Upper lobe of right lung (tissue), 1 donor: ENCODE measurements around the gene ANKS1A. TPM values are rescaled to one million over a fixed set of nuclear protein-coding genes. Genes with fewer than 3 reads are reported as not detected.

ENCODE experiments used
- ATAC-seq: fragments of 200-7000 bp; cut with Tn5 transposase; one replicate; pipeline ENCODE4 v1.9.1; 2020; ENCODE audit warnings: mild to moderate bottlenecking, moderate library complexity
- DNase-seq: peaks from one replicate; pipeline ENCODE4 v3.0.0-alpha.2; 2020
- H3K27ac ChIP-seq: fragments of 200-600 bp; one replicate; pipeline ENCODE4 v1.8.0; 2022
- H3K27me3 ChIP-seq: fragments of 200-600 bp; one replicate; pipeline ENCODE4 v1.8.0; 2022; ENCODE audit warnings: mild to moderate bottlenecking
- H3K36me3 ChIP-seq: fragments of 200-600 bp; one replicate; pipeline ENCODE4 v1.8.0; 2022
- H3K4me1 ChIP-seq: fragments of 200-600 bp; one replicate; pipeline ENCODE4 v1.8.0; 2022
- H3K4me3 ChIP-seq: fragments of 200-600 bp; one replicate; pipeline ENCODE4 v1.8.0; 2022; ENCODE audit warnings: mild to moderate bottlenecking
- H3K9me3 ChIP-seq: fragments of 200-600 bp; one replicate; pipeline ENCODE4 v1.8.0; 2022
- CTCF ChIP-seq: fragments of 200-600 bp; IDR thresholded peaks from one replicate; pipeline ENCODE4 v1.8.0; 2022; ENCODE audit warnings: antibody characterized with exemption
- intact Hi-C: fragments of 100-400 bp; cut with DNase I; formaldehyde crosslinking; loops from one replicate; pipeline ENCODE4 v1.11.0; 2022
- total RNA-seq: library from RNA; stranded (reverse); fragmentation: NEBNext Ultra II Directional; extraction: Animal tissue kit (Norgen Biotek cat#: 25700); gene quantifications from one replicate; pipeline ENCODE4 v1.2.1, GENCODE V29; 2021
- donor health status: DM: no; HTN: yes; CAD: no; lungs with severe emphysema.

Gene ANKS1A
- total RNA-seq, 1 donor from 2014 or later: 59.0 TPM

- TF ChIP-seq CTCF: no peak
- ATAC-seq (no peak), DNase-seq (no peak)
- H3K36me3 ChIP-seq: peaks cover 66% of the 10 kb centered on the region
- no peaks in the 10 kb centered on the region for H3K4me1 ChIP-seq
- no peaks in the 10 kb centered on the region for H3K27me3 ChIP-seq
- no peak overlapping the region for H3K27ac ChIP-seq
- no peak overlapping the region for H3K4me3 ChIP-seq
- intact Hi-C loops: no loop called here
- H3K9me3 ChIP-seq: no peaks in the 10 kb centered on the region
Observed at GRCh38 chr6:34867484-34867883, 21.6 kb upstream of the ANKS1A start.

- no peaks in the 10 kb centered on the region for H3K9me3 ChIP-seq
- H3K27me3 ChIP-seq: no peaks in the 10 kb centered on the region
- TF ChIP-seq CTCF: no peak
- intact Hi-C loops: no loop called here
- H3K36me3 ChIP-seq: peaks cover 92% of the 10 kb centered on the region
- H3K4me1 ChIP-seq: no peaks in the 10 kb centered on the region
- no peak for DNase-seq
- no peak overlapping the region for H3K27ac ChIP-seq
- no peak overlapping the region for H3K4me3 ChIP-seq
- no peak for ATAC-seq
Observed at GRCh38 chr6:34871853-34872252, 17.2 kb upstream of the ANKS1A start.

- H3K4me1 ChIP-seq: no peaks in the 10 kb centered on the region
- H3K36me3 ChIP-seq: peaks cover 94% of the 10 kb centered on the region
- DNase-seq: no peak
- no peak overlapping the region for H3K27ac ChIP-seq
- no peaks in the 10 kb centered on the region for H3K9me3 ChIP-seq
- no peaks in the 10 kb centered on the region for H3K27me3 ChIP-seq
- H3K4me3 ChIP-seq: no peak overlapping the region
- no peak for ATAC-seq
- intact Hi-C loops: no loop called here
- TF ChIP-seq CTCF: no peak
Observed at GRCh38 chr6:34872332-34872731, 16.7 kb upstream of the ANKS1A start.

- Histone ChIP-seq H3K36me3 (peaks cover 99% of the 10 kb centered on the region), H3K4me3 (no peak overlapping the region)
- ATAC-seq: no peak
Observed at GRCh38 chr6:34875292-34876213, 13.5 kb upstream of the ANKS1A start.

GRCh38 chr6:34876472-34876871 lies 12.6 kb upstream of the ANKS1A start:
- ATAC-seq (no peak), DNase-seq (no peak)
- H3K9me3 ChIP-seq: no peaks in the 10 kb centered on the region
- no peak overlapping the region for H3K4me3 ChIP-seq
- intact Hi-C loops: no loop called here
- TF ChIP-seq CTCF: no peak
- no peaks in the 10 kb centered on the region for H3K27me3 ChIP-seq
- no peaks in the 10 kb centered on the region for H3K4me1 ChIP-seq
- no peak overlapping the region for H3K27ac ChIP-seq
- peaks cover 99% of the 10 kb centered on the region for H3K36me3 ChIP-seq

More at GRCh38 chr6:34875292-34876213, 13.5 kb upstream of the ANKS1A start:
- no peaks in the 10 kb centered on the region for H3K9me3 ChIP-seq
- intact Hi-C loops: no loop called here
- H3K27ac ChIP-seq: no peak overlapping the region
- TF ChIP-seq CTCF: no peak
- DNase-seq: no peak
- no peaks in the 10 kb centered on the region for H3K27me3 ChIP-seq
- H3K4me1 ChIP-seq: no peaks in the 10 kb centered on the region
